WTC11 (cell line): ENCODE measurements around the gene ZNF582. TPM values are rescaled to one million over a fixed set of nuclear protein-coding genes. Genes with fewer than 3 reads are reported as not detected.

Source experiments
- ATAC-seq: fragments of 200-7000 bp; cut with Tn5 transposase; 2 replicates; pipeline ENCODE4 v1.10.0; 2021; ENCODE audit warnings: mild to moderate bottlenecking, moderate library complexity
- CTCF ChIA-PET: fragments of 300-600 bp; sonication (Branson Sonifier 250); formaldehyde crosslinking; loops from one replicate; lab custom pipeline; 2021; ENCODE audit warnings: antibody characterized with exemption; lab: Charles Lee
- POLR2A ChIA-PET: fragments of 350-600 bp; sonication (Branson Sonifier 250); formaldehyde crosslinking; loops from one replicate; lab custom pipeline; 2021; ENCODE audit warnings: antibody characterized with exemption; lab: Charles Lee
- DNase-seq: peaks from one replicate; pipeline ENCODE4 v3.0.0; 2021; ENCODE audit warnings: low spot score
- H3K27ac Mint-ChIP-seq: 2 replicates; pipeline ENCODE4 v1.8.0; 2021; ENCODE audit warnings: mixed read lengths
- H3K27me3 Mint-ChIP-seq: 2 replicates; pipeline ENCODE4 v1.8.0; 2021; ENCODE audit warnings: low read depth, mild to moderate bottlenecking, moderate library complexity, mixed read lengths
- H3K36me3 Mint-ChIP-seq: 2 replicates; pipeline ENCODE4 v1.8.0; 2021; ENCODE audit warnings: mixed read lengths
- H3K4me1 Mint-ChIP-seq: 2 replicates; pipeline ENCODE4 v1.8.0; 2022; ENCODE audit warnings: mixed read lengths
- H3K4me3 Mint-ChIP-seq: 2 replicates; pipeline ENCODE4 v1.8.0; 2021; ENCODE audit warnings: mild to moderate bottlenecking, moderate library complexity, mixed read lengths
- H3K9me3 Mint-ChIP-seq: 2 replicates; pipeline ENCODE4 v1.8.0; 2021; ENCODE audit warnings: mixed read lengths
- GRHL2 ChIP-seq: fragments of 250-450 bp; sonication (Bioruptor Pico); IDR thresholded peaks from 2 replicates; pipeline ENCODE4 v1.8.0; 2022; ENCODE audit warnings: mild to moderate bottlenecking, moderate library complexity; ENCODE audit not compliant: insufficient replicate concordance, severe bottlenecking
- MXD4 ChIP-seq: fragments of 250-450 bp; sonication (Bioruptor Pico); IDR thresholded peaks from 2 replicates; pipeline ENCODE4 v1.8.0; 2021; ENCODE audit warnings: mild to moderate bottlenecking, moderate library complexity, borderline replicate concordance
- NFATC4 ChIP-seq: fragments of 250-450 bp; sonication (Bioruptor Pico); IDR thresholded peaks from 2 replicates; pipeline ENCODE4 v1.9.0; 2021; ENCODE audit warnings: mild to moderate bottlenecking
- OVOL2 ChIP-seq: fragments of 250-450 bp; sonication (Bioruptor Pico); IDR thresholded peaks from 2 replicates; pipeline ENCODE4 v1.9.0; 2021; ENCODE audit warnings: mild to moderate bottlenecking, borderline replicate concordance
- PRRX2 ChIP-seq: fragments of 250-450 bp; sonication (Bioruptor Pico); IDR thresholded peaks from 2 replicates; pipeline ENCODE4 v1.8.0; 2021; ENCODE audit warnings: mild to moderate bottlenecking
- RELA ChIP-seq: sonication (generic); formaldehyde crosslinking; IDR thresholded peaks from 2 replicates; pipeline ENCODE4 v1.8.1; 2022; ENCODE audit warnings: missing genetic modification reagents, mild to moderate bottlenecking, borderline replicate concordance
- RORB ChIP-seq: fragments of 250-450 bp; sonication (Bioruptor Pico); IDR thresholded peaks from 2 replicates; pipeline ENCODE4 v1.9.0; 2021; ENCODE audit warnings: mild to moderate bottlenecking
- SP1 ChIP-seq: sonication (generic); formaldehyde crosslinking; conservative IDR thresholded peaks from 2 replicates; pipeline ENCODE4 v1.8.1; 2022; ENCODE audit warnings: missing genetic modification reagents
- ZNF416 ChIP-seq: fragments of 250-450 bp; sonication (Bioruptor Pico); IDR thresholded peaks from 2 replicates; pipeline ENCODE4 v1.9.0; 2021; ENCODE audit warnings: mild to moderate bottlenecking, inconsistent platforms
- ZNF423 ChIP-seq: fragments of 250-450 bp; sonication (Bioruptor Pico); IDR thresholded peaks from 2 replicates; pipeline ENCODE4 v2.1.2; 2022; ENCODE audit warnings: mild to moderate bottlenecking, moderate library complexity
- total RNA-seq: library from RNA; stranded (reverse); gene quantifications from 3 replicates; pipeline ENCODE4 v1.2.3, GENCODE V29; 2021
- TF ChIP-seq, protein P1 (sequence below): fragments of 250-450 bp; sonication (Bioruptor Pico); conservative IDR thresholded peaks from 2 replicates; pipeline ENCODE4 v1.9.0; 2021; ENCODE audit warnings: mild to moderate bottlenecking
- TF ChIP-seq, protein P2 (sequence below): sonication (generic); formaldehyde crosslinking; IDR thresholded peaks from 2 replicates; pipeline ENCODE4 v1.8.1; 2023; ENCODE audit warnings: mild to moderate bottlenecking, missing genetic modification reagents, moderate library complexity
- TF ChIP-seq, protein P3 (sequence below): fragments of 250-450 bp; sonication (Bioruptor Pico); IDR thresholded peaks from 2 replicates; pipeline ENCODE4 v2.1.2; 2022; ENCODE audit warnings: mild to moderate bottlenecking, moderate library complexity
- TF ChIP-seq, protein P4 (sequence below): sonication (generic); formaldehyde crosslinking; IDR thresholded peaks from 2 replicates; pipeline ENCODE4 v1.8.1; 2022; ENCODE audit warnings: low read depth, missing genetic modification reagents, borderline replicate concordance
- TF ChIP-seq, protein P5 (sequence below): fragments of 250-450 bp; sonication (Bioruptor Pico); IDR thresholded peaks from 2 replicates; pipeline ENCODE4 v1.9.0; 2021; ENCODE audit warnings: mild to moderate bottlenecking
- TF ChIP-seq, protein P6 (sequence below): fragments of 200-600 bp; IDR thresholded peaks from 2 replicates; pipeline ENCODE4 v1.8.0; 2022; ENCODE audit warnings: antibody characterized with exemption
- TF ChIP-seq, protein P7 (sequence below): sonication (generic); formaldehyde crosslinking; IDR thresholded peaks from 2 replicates; pipeline ENCODE4 v1.8.1; 2022; ENCODE audit warnings: missing genetic modification reagents, borderline replicate concordance

The ZNF582 gene
- total RNA-seq, 1 experiment from 2014 or later, result 3.5 TPM

DNA sequence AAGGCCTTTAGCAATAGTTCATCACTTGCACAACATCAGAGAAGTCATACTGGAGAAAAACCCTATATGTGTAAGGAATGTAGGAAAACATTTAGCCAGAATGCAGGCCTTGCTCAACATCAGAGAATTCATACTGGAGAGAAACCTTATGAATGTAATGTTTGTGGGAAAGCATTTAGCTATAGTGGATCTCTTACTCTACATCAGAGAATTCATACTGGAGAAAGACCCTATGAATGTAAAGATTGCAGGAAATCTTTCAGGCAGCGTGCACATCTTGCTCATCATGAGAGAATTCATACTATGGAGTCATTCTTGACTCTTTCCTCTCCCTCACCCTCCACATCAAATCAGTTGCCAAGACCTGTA, 30.6 kb upstream of the ZNF582 start (continued):
- TF ChIP-seq, protein P1, sequence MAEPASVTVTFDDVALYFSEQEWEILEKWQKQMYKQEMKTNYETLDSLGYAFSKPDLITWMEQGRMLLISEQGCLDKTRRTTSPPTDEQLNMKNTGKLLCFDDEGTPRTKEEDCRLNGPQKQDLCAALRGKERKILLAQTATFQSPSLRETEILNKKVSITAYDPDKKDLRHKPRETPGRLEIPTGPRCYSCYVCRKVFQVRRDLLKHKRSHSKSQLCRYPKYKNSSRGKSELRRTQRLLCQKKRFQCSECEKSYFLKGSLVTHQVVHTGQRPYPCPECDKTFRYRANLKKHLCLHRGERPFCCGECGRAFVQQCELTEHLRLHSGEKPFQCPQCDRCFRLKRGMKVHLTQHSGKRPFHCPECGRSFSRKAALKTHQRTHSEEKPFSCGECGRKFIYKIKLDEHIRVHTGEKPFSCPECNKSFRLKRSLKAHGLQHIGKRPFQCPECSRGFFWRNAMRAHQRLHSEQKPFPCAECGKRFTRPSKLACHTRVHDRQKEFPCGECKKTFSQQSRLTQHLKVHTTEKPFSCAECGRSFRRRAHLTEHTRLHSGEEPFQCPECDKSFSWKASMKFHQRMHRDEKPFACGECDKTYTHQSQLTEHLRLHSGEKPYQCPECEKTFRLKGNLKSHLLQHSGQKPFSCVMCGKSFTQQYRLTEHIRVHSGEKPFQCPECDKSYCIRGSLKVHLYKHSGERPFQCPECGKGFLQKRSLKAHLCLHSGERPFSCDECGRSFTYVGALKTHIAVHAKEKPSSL (CRISPR knock-in tag), result no peak
- TF ChIP-seq, protein P2, sequence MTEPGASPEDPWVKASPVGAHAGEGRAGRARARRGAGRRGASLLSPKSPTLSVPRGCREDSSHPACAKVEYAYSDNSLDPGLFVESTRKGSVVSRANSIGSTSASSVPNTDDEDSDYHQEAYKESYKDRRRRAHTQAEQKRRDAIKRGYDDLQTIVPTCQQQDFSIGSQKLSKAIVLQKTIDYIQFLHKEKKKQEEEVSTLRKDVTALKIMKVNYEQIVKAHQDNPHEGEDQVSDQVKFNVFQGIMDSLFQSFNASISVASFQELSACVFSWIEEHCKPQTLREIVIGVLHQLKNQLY (CRISPR knock-in tag), result no peak
- TF ChIP-seq RELA (no peak), OVOL2 (CRISPR knock-in tag) (no peak), PRRX2 (CRISPR knock-in tag) (no peak), RORB (CRISPR knock-in tag) (no peak)
- TF ChIP-seq, protein P3, sequence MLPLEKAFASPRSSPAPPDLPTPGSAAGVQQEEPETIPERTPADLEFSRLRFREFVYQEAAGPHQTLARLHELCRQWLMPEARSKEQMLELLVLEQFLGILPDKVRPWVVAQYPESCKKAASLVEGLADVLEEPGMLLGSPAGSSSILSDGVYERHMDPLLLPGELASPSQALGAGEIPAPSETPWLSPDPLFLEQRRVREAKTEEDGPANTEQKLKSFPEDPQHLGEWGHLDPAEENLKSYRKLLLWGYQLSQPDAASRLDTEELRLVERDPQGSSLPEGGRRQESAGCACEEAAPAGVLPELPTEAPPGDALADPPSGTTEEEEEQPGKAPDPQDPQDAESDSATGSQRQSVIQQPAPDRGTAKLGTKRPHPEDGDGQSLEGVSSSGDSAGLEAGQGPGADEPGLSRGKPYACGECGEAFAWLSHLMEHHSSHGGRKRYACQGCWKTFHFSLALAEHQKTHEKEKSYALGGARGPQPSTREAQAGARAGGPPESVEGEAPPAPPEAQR, result no peak

DNA sequence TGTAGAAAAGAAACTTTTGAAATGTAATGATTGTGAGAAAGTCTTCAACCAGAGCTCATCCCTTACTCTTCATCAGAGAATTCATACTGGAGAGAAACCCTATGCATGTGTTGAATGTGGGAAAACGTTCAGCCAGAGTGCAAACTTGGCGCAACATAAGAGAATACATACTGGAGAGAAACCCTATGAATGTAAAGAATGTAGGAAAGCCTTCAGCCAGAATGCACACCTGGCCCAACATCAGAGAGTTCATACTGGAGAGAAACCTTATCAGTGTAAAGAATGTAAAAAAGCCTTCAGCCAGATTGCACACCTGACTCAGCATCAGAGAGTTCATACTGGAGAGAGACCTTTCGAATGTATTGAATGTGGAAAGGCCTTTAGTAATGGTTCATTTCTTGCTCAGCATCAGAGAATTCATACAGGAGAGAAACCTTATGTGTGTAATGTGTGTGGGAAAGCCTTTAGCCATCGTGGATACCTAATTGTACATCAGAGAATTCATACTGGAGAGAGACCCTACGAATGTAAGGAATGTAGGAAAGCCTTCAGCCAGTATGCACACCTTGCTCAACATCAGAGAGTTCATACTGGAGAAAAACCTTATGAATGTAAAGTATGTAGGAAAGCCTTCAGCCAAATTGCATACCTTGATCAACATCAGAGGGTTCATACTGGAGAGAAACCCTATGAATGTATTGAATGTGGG, 30.1 kb upstream of the ZNF582 start:
- TF ChIP-seq MXD4 (no peak), ZNF423 (CRISPR knock-in tag) (no peak), OVOL2 (CRISPR knock-in tag) (no peak), ZNF416 (CRISPR knock-in tag) (no peak), NFATC4 (CRISPR knock-in tag) (no peak), GRHL2 (CRISPR knock-in tag) (no peak), SP1 (CRISPR knock-in tag) (no peak)
- TF ChIP-seq, protein P4, sequence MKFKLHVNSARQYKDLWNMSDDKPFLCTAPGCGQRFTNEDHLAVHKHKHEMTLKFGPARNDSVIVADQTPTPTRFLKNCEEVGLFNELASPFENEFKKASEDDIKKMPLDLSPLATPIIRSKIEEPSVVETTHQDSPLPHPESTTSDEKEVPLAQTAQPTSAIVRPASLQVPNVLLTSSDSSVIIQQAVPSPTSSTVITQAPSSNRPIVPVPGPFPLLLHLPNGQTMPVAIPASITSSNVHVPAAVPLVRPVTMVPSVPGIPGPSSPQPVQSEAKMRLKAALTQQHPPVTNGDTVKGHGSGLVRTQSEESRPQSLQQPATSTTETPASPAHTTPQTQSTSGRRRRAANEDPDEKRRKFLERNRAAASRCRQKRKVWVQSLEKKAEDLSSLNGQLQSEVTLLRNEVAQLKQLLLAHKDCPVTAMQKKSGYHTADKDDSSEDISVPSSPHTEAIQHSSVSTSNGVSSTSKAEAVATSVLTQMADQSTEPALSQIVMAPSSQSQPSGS (CRISPR knock-in tag), result no peak
- TF ChIP-seq, protein P5, sequence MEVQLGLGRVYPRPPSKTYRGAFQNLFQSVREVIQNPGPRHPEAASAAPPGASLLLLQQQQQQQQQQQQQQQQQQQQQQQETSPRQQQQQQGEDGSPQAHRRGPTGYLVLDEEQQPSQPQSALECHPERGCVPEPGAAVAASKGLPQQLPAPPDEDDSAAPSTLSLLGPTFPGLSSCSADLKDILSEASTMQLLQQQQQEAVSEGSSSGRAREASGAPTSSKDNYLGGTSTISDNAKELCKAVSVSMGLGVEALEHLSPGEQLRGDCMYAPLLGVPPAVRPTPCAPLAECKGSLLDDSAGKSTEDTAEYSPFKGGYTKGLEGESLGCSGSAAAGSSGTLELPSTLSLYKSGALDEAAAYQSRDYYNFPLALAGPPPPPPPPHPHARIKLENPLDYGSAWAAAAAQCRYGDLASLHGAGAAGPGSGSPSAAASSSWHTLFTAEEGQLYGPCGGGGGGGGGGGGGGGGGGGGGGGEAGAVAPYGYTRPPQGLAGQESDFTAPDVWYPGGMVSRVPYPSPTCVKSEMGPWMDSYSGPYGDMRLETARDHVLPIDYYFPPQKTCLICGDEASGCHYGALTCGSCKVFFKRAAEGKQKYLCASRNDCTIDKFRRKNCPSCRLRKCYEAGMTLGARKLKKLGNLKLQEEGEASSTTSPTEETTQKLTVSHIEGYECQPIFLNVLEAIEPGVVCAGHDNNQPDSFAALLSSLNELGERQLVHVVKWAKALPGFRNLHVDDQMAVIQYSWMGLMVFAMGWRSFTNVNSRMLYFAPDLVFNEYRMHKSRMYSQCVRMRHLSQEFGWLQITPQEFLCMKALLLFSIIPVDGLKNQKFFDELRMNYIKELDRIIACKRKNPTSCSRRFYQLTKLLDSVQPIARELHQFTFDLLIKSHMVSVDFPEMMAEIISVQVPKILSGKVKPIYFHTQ (CRISPR knock-in tag), result no peak
- TF ChIP-seq, protein P6, sequence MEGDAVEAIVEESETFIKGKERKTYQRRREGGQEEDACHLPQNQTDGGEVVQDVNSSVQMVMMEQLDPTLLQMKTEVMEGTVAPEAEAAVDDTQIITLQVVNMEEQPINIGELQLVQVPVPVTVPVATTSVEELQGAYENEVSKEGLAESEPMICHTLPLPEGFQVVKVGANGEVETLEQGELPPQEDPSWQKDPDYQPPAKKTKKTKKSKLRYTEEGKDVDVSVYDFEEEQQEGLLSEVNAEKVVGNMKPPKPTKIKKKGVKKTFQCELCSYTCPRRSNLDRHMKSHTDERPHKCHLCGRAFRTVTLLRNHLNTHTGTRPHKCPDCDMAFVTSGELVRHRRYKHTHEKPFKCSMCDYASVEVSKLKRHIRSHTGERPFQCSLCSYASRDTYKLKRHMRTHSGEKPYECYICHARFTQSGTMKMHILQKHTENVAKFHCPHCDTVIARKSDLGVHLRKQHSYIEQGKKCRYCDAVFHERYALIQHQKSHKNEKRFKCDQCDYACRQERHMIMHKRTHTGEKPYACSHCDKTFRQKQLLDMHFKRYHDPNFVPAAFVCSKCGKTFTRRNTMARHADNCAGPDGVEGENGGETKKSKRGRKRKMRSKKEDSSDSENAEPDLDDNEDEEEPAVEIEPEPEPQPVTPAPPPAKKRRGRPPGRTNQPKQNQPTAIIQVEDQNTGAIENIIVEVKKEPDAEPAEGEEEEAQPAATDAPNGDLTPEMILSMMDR, result no peak
- TF ChIP-seq, protein P7, sequence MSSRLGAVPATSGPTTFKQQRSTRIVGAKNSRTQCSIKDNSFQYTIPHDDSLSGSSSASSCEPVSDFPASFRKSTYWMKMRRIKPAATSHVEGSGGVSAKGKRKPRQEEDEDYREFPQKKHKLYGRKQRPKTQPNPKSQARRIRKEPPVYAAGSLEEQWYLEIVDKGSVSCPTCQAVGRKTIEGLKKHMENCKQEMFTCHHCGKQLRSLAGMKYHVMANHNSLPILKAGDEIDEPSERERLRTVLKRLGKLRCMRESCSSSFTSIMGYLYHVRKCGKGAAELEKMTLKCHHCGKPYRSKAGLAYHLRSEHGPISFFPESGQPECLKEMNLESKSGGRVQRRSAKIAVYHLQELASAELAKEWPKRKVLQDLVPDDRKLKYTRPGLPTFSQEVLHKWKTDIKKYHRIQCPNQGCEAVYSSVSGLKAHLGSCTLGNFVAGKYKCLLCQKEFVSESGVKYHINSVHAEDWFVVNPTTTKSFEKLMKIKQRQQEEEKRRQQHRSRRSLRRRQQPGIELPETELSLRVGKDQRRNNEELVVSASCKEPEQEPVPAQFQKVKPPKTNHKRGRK (CRISPR knock-in tag), result no peak
- TF ChIP-seq, protein P2 (CRISPR knock-in tag), result no peak
- TF ChIP-seq, all 79 proteins: peak for 0
- CTCF ChIA-PET, result no interaction called here
- Mint-ChIP-seq H3K36me3 (peaks cover 87% of the 10 kb centered on the region), H3K27me3 (peaks cover 19% of the 10 kb centered on the region), H3K4me1 (no peaks in the 10 kb centered on the region), H3K4me3 (no peak overlapping the region), H3K9me3 (peaks cover 90% of the 10 kb centered on the region), H3K27ac (no peak overlapping the region)
- POLR2A ChIA-PET, result no interaction called here
- ATAC-seq (no peak), DNase-seq (no peak)
